NCI-H2081 (cell line): ENCODE measurements around the gene S100A1.
"Not testable (repeated sequence)": the region's sequence is repeated elsewhere in the genome, so short reads cannot be mapped to it uniquely, and the experiment has no call there.

Source experiments
- DNase-seq, 2 experiments: peaks; one replicate each; lab custom pipeline; 2025; lab: John Stamatoyannopoulos, UW

S100A1 gene

DNA sequence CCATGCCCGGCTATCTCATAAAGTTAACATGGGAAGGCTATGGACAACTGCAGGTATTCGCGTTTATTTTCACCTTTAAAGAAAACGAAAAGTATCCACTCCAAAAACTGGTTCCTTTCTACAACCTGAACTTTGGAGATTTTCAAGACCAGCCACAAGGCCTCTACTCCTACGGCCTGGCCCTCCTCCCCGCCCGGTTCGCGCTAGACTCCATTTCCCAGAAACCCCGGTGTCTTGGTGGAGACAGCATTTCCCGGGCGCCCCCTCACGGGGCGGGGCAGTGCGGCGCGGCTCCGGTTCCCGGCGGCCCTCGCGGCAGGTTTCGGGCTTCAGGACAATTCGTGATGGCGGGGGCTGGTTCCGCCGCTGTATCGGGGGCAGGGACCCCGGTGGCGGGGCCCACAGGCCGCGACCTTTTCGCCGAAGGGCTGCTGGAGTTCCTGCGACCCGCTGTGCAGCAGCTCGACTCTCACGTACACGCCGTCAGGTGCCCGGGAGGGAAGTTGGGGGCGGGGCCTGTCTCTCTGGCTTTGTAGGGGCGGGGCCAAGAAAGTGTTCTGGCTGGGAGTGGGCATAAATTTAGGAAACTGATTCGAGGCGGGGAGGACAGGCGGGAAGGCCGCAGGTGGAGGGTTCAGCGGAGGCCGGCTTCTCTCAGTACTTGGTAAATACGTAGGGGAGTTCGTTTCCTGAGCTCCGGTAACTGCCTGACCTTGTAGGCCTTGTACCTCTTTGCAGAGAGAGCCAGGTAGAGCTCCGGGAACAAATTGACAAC, 30.4 kb downstream of the S100A1 start, which contains the start of gene SNAPIN:
SNAPIN (plus strand) TSS at position 304 of the 775 bp plus-strand sequence; CDS start at position 345, 41 bp downstream.
- DNase-seq, result peak; percentile 91 to 95

DNA sequence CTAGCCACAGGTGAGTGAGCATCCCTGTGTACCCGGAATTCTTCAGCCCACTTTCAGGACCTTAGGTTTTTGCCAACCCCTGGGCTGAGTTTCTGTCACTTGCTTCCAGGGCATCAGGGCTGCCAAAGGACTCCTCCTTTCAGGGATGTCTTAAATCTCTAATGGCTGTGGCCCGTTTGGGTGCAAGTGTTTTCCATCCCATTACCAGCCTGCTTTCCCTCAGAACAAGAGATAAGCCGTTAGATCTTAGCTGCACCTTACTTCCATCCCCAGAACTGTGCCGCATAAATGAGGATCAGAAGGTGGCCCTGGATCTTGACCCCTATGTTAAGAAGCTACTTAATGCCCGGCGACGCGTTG, 30.9 kb downstream of the S100A1 start:
- no peak for DNase-seq

DNA sequence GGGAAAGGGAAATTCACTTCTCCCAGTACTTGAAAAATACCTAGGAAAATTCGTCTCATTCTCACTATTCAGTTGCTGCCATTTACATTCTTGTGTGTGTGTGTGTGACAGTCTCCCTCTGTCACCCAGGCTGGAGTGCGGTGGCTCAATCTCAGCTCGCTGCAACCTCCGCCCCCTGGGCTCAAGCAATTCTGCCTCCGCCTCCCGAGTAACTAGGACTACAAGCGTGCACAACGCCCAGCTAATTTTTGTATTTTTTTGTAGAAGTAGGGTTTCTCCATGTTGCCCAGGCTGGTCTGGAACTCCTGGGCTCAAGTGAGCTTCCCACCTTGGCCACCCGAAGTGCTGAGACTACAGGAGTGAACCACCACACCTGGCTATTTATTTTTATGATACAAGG, 31.4 kb downstream of the S100A1 start:
- no peak for DNase-seq

DNA sequence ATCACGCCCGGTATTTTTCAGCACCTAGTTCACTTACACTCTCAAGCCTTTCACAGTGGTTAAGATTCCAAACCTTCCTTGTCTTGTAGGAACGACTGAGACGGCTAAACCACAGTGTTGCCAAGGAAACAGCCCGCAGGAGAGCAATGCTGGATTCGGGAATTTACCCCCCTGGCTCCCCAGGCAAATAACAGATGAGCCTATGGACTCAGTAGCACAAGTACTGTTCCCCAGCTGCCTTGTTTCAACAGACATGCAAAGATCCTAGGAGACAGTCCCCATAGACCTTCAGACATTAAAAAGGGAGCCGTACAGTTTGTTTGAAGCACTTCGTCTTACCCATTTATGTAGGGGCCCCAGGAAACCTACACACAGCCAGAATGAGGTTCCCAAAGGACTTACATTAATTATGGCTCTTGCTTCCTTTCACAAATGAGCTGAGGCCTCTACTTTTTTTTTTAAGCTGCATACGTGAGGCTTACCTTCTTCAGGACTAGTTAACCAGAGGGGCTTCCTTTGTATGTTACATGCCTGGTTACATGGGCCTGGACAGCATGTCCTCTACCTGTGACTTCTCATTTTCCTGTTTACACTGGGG, 33.0 kb downstream of the S100A1 start:
- DNase-seq, result no peak

DNA sequence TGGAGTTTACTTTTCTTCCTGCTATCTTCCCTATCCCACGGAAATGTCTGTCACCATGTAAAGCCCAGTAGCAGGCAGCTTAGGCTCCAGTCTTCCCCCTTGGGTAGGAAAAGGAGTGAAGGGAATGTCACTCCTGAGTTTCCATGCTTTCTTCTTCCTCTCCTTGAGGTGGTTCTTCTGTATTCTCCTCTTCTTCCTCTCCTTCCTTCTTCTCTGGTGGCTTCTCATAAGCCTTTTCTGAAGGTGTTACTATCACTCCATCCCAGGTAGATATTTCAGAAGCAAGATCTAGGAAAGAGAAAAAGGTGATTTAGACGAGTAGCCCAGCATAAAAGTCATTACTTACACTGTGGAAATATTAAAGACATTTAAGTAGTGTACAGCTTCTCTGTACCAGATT, 34.0 kb downstream of the S100A1 start:
- peak in 1 of 2 experiments; percentile 19 for DNase-seq

DNA sequence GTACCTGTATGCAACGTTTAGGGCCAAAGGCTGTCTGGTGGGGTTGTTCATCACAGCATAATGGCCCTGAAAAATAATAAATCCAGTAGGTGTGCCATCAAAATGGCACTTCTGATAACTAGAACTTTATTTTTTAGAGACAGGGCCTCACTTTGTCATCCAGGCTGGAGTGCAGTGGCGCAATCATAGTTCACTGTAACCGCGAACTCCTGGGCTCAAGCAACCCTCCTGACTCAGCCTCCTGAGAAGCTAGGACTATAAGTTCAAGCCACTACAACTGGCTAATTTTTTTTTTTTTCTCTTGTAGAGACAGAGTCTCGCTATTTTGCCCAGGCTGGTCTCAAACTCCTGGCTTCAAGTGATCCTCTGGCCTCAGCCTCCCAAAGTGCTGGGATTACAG, 35.0 kb downstream of the S100A1 start:
- DNase-seq, result no peak

DNA sequence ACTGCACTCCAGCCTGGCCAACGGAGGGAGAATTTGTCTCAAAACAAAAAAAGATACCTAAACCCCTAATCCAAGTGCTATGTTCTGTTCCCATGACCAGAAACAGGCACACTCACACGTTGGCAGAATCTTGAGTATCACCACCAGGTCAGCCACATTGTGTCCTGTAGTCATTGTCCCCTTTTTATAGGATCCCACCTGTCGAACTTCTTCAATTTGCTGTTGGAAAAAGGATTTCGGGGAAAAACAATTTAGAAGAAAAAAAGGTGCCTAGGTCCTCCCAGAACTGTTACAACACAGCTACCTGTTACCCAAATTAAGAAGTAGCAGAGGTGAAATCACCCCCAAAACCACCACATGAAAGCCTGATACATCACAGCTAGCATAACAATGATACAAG, 39.2 kb downstream of the S100A1 start:
- DNase-seq, result no peak

DNA sequence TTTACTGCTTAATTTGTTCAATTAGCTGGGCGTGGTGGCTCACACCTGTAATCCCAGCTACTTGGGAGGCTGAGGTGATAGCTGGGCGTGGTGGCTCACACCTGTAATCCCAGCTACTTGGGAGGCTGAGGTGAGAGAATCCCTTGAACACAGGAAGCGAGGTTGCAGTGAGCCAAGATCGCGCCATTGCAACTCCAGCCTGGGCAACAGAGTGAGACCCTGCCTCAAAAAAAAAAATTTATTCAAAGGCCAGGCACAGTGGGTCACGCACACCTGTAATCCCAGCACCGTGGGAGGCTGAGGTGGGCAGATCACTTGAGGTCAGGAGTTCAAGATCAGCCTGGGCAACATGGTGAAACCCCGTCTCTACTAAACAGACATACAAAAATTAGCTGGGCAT, 40.4 kb downstream of the S100A1 start:
- DNase-seq, result not testable (repeated sequence)

DNA sequence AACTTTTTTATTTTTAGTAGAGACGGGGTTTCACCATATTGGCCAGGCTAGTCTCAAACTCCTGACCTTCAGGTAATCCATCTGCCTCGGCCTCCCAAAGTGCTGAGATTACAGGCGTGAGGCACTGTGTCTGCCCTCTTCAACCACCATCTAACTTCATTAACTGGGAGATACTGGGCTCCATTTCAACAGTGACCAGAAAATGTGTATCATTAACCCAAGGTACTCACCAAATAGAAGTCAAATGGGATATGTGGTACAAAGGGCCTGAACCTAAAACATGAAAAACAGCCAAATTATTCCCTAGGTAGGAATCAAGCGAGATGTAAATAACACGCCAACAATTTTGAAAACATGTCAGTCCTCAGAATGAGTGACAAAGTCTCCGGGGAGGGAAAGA, 41.4 kb downstream of the S100A1 start:
- DNase-seq, result no peak

DNA sequence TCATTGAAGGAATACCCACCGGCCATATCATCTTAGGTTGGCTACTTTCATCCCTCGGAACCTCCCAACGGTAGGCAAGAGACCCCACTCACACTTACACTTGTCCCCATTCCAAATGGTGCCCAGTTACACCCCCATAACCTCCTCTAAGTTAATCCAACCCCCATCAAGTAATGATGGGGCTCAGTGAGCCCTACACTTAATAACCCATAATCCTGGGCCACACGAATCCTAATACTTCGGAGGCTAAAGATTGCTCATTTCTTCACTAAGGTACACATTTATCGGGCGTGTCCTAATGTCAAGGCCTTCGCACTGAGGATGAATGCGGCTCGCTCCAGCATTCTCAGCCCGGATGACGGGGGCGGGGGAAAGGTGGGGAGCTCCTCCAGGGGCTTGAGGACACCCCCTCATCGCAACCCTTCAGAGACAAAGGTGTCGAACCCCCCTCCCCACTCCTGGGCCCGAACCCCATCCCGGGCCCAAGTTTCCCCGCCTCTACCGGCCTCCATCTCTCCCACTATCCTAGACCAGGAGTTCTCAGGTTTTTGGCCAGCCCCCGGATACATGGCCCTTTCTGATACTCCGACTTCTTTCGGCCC, 42.1 kb downstream of the S100A1 start:
- no peak for DNase-seq

DNA sequence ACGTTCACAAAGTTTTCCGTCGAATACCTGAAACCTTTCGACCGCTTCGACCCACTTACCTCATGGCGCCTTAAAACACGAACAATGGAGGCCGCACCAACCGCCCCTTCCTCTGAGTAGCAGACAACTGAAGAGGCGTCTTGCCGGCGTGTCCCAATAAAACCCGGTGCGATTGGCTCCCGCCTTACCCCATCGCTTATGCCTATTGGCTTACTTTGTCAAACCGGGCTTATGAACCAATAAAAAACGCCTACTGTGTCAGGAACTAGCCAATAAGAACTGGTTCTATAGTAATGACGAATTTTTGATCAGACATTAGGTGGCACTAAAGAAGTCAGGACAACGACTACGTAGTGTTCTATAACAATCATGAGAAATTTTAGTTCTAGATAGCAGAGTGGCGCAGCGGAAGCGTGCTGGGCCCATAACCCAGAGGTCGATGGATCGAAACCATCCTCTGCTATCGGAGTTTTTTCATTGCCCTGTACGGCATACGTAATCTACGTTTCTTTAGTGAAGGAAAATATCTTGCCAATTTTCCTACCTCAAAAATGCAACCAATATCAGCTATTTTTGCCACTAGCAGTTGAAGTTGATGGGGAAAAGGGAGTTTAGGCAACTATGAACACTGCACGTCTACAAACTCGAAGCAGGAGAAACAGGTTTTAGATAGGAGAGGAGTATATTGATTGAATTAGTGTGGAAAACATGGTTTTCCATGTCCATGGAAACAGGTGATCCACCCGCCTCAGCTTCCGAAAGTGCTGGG, 42.8 kb downstream of the S100A1 start, which contains the start of gene ILF2:
ILF2 (minus strand) TSS at position 135 of the 769 bp plus-strand sequence; CDS start at position 64, 71 bp downstream.
- peak; percentile 100 for DNase-seq

DNA sequence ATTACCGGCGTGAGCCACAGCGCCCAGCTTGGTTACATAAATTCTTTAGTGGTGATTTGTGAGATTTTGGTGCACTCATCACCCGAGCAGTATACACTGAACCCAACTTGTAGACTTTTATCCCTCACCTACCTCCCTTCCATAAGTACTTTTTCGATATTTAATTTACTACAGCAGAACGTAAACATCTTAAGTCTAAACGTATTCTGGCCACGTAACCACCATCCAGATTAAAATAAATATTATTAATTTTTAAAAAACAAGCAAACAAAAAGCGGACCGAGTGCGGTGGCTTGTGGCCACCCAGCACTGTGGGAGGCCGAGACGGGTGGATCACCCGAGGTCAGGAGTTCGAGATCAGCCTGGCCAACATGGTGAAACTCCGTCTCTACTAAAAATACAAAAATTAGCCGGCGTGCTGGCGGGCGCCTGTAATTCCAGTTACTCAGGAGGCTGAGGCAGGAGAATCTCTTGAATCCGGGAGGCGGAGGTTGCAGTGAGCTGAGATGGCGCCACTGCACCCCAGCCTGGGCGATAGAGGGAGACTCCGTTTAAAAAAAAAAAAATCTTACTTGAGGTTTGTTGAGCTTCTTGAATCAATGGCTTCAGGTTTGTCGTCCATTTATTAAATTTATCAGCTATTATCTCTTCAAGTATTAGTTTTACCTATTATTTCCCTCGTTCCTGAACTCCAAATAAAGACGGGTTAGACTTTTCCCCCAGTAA, 43.6 kb downstream of the S100A1 start:
- peak; percentile 53 to 65 for DNase-seq

DNA sequence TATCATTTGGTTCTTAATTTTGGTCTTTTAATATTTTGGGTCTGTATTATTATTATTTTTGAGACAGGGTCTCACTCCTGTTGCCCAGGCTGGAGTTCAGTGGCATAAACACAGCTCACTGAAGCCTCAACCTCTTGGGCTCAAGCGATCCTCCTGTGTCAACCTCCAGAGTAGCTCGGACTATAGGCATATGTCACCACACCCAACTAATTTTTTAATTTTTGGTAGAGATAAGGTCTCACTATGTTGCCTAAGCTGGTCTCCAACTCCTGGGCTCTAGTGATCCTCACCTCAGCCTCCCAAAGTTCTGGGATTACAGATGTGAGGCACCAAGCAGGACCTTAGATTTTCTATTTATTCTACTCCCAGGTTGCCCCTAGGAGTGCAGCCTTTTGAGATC, 45.3 kb downstream of the S100A1 start:
- no peak for DNase-seq

DNA sequence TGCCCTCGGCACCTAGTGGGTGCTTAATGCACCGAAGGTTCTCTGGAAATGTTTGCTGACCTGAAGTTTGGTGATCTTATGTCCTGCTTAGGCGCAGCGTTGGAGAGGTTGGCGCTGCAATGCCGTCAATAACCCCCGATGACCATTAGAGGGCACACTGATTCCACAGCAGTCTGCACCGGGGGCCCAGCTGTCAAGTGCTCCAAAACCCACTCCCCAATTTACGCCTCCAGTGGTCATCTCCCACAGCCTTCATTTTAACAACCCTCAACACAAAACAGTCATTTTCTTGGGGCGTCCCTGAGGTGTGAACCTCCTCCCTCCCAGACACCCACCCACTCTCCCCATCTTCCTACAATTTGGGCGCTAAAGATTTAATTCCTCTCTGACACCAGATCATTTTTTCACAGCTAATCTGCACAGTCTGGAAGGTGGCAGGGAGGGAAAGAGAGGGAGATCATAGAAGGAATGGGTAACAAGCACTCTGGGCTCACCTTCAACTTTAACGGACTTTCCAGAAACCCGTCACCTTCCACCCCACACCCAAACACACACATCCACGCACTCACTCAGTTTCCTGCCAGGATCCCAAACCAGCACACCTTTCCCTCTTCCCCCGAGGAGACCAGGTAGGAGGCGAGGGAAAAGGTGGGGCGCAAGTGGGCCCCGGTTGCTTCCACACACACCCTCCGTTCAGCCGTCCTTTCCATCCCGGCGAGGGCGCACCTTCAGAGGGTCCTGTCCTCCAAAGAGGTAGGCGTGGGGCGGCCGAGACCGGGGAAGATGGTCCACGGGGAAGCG, 49.7 kb downstream of the S100A1 start:
- DNase-seq, result peak; percentile 50 to 64

DNA sequence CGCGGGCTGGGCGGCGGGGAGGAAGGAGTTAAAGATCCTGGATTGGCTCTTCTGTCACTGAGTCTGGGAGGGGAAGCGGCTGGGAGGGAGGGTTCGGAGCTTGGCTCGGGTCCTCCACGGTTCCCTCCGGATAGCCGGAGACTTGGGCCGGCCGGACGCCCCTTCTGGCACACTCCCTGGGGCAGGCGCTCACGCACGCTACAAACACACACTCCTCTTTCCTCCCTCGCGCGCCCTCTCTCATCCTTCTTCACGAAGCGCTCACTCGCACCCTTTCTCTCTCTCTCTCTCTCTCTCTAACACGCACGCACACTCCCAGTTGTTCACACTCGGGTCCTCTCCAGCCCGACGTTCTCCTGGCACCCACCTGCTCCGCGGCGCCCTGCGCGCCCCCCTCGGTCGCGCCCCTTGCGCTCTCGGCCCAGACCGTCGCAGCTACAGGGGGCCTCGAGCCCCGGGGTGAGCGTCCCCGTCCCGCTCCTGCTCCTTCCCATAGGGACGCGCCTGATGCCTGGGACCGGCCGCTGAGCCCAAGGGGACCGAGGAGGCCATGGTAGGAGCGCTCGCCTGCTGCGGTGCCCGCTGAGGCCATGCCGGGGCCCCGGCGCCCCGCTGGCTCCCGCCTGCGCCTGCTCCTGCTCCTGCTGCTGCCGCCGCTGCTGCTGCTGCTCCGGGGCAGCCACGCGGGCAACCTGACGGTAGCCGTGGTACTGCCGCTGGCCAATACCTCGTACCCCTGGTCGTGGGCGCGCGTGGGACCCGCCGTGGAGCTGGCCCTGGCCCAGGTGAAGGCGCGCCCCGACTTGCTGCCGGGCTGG, 50.5 kb downstream of the S100A1 start, which contains the start of gene NPR1:
NPR1 (plus strand) TSS at position 170 of the 818 bp plus-strand sequence; CDS start at position 591, 421 bp downstream.
- peak; percentile 23 to 36 for DNase-seq

DNA sequence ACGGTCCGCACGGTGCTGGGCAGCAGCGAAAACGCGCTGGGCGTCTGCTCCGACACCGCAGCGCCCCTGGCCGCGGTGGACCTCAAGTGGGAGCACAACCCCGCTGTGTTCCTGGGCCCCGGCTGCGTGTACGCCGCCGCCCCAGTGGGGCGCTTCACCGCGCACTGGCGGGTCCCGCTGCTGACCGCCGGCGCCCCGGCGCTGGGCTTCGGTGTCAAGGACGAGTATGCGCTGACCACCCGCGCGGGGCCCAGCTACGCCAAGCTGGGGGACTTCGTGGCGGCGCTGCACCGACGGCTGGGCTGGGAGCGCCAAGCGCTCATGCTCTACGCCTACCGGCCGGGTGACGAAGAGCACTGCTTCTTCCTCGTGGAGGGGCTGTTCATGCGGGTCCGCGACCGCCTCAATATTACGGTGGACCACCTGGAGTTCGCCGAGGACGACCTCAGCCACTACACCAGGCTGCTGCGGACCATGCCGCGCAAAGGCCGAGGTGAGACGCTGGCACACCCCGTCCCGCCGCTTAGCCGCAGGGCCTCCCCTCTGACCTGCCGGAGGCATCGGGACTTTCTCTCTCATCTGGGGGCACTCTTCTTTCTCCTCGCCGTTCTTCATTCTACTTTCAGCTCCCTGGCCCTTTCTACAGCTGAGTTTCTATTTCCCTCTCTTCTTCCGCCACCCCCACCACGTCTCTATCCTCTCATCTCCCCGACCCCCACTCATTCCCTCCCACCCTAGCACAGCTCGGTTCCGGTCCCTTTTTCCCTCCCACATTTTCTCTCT, 51.3 kb downstream of the S100A1 start:
- DNase-seq, result no peak

DNA sequence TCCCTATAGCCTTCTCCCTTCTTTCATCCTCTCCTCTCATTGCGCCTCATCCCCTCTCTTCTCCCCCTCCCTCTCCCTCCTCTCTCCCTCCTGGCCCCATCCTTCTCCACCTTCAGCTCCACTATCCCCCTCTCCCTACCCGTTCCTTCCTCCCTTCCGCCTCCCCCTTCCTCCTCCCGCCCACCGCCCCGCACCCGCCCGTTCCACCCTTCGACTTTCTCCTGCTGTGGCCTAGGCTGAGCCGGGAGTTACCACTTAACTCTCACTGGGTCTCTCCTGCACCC, 51.8 kb downstream of the S100A1 start:
- no peak for DNase-seq
